Ramos (cell line): ENCODE measurements around the gene AURKB.

Experiments used
- in situ Hi-C: fragments of 300-500 bp; cut with MboI; formaldehyde crosslinking; loops from one replicate; pipeline ENCODE4 v1.14.3; 2022; ENCODE audit warnings: low sequenced_read_pairs; ENCODE audit not compliant: unreplicated experiment

AURKB gene

DNA sequence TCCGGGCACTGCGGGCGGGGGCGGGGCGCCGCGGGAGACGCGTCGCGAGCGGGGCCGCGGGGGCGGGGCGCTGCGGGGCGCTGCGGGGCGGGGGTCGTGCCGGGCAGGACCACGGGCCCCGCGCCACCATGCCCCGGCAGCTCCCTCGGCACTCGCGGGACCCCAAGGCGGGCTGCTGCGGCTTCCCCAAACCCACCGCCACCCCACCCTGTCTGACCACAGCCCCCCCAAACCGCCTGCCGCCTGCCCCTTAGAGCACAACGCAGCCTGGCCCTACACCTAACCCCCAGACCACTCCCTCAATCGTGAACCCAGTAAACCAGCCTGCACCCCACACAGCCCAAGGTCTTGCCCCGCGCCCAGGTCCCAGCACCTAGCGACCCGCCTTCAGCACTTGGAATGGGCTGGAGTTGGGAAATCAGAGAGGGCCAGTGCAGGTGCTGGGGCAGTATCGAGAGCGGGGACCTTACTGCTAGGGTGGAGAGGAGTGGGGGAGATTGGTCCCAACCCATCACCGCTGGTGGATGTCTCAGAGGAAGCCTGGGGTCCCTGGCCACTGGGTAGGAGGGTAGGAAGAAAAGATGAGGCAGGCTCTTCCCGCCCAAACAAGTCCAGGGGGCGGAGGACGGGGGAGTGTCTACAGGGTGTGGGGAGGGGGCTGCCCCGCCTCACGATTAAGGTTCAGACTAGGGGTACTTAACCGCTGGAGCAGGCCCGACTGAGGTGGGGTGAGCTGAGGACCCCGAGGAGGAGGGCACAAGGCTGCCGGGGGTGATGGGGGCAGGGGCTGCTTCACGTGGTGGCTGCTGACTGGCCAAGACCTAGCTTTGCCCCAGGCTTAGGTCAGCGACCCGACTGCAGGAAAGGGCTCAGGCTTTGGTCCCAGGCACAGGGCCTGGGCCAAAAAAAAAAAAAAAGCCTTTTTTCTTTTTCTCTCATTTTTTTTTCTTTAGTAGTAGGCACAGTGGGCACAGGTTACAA lies 47.1 kb downstream of the AURKB start:
- in situ Hi-C loops, result no loop called here

DNA sequence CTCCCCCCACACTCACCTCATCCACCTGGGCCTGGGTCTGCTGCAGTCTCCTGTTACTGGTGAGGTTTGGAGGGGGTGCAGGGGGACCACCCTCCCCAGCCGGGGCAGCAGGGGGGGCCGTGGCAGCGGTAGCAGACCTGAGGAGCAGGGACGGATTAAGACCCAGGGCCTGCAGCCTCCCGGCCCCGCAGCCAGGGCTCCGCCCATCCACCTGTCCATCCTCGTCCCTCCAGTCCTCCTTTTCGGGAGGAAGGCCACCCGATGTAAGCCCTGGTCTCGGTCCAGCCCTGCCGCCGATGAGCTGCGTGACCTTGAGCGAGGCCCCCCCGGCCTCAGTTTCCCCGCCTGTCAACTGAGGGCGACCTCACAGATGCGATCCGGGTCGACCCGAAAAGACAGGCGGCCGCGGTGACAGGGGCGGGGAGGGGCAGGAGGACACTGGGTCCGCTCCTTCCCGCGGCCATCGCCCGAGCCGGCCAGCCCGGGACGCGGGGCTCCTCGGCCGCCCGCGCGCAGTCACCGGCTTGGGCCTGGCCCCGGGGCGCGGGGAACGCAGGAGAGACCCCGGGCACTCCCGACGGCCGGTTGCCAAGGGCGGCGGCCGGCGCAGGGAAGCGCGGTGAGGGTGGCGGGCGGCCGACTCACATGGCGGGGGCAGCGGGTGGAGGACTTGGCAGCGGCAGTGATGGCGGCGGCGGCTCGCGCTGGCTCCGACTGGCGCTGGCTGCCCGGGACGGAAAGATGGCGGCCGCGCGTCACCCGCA lies 48.0 kb downstream of the AURKB start, which contains the start of gene VAMP2:
Gene VAMP2 (minus strand): TSS at position 716 of the 764 bp plus-strand sequence. CDS start 69 bp downstream, at position 647.
- in situ Hi-C loops, result no loop called here

- in situ Hi-C loops, result no loop called here
Measured at GRCh38 chr17:8161289-8162232, 48.8 kb downstream of the AURKB start.

DNA sequence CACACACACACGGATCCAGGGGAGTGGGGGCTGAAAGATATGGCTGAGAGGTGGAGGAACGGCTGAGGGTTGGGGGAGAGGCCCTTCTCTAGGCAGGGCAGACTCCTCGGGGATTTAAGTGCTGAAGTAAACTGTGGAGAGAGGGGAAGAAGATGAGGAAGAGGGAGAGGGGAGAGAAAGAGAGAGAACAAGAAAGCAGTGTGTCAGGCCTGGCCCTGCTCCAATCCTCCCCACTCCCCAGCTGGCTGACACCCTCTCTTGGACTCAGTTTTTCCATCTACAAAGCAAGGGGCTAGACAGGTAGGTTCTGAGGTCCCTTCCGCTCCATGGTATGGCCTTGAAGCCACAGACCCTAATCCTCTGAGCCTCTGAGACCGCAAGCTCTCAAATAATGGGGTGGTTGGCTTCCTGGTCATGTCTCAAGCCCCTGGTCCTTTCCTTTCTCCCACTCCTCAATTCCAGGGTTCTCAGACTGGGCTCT lies 49.6 kb downstream of the AURKB start:
- in situ Hi-C loops, result no loop called here

DNA sequence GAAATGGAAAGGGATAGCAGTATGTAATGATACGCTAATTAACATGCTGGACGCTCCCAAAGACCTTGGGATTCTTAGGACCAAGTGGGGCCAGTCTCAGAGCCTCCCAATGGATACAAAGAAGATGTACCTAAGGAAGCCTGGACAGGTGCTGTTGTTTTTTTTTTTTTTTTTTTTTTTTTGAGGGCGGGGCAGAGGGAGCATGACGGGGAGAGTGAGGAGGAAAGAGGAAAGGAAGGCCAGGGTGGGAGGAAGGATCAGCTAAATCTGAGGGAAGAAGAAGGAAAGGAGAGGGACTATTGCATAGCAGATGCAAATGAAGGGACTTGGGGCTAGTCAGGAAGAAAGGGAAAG lies 50.2 kb downstream of the AURKB start:
- in situ Hi-C loops, result no loop called here

GRCh38 chr17:8159459-8160223 lies 50.7 kb downstream of the AURKB start:
- in situ Hi-C loops, result no loop called here

GRCh38 chr17:8159032-8159400 lies 51.4 kb downstream of the AURKB start:
- in situ Hi-C loops, result no loop called here

- in situ Hi-C loops, result no loop called here
Measured at GRCh38 chr17:8158267-8159031, 51.9 kb downstream of the AURKB start.

DNA sequence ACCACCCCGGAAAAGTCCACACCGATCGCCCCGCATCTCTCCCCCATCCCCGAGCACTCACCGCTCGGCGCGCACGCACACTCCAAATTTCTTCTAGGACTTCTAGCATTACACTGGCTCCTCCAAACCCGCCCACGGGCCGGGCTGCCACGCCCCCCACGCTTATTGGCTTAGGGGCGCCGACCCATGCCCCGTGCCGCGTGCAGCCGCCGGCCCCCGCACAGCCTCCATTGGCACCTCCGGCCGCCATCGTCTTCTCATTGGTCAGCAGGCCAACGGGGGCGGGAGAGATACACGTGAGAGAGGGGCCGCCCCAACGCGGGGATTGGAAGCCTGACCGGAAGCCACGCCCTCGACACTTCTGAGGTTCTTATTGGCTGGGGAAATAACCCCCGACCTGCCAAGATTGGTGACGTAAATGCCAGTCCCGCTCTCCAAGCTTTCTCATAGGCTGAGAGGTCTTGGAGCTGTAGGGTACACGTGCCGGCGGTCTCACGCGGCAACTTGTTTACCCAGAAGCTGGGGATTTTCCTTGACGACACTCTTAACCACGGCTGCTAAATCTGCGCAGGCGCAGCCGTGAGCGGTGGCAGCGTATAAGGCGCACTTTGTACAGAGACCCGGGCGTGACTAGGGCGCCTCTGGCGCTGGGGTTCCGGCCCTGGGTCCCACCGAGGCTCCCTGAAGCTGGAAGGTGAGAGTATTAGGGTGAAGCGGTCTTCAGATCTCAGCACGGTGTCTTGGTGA lies 54.0 kb downstream of the AURKB start:
- in situ Hi-C loops, result no loop called here

- in situ Hi-C loops, result no loop called here
Measured at GRCh38 chr17:8155996-8156245, 54.5 kb downstream of the AURKB start.

GRCh38 chr17:8155231-8155995 lies 55.0 kb downstream of the AURKB start:
- in situ Hi-C loops, result no loop called here
